SK-N-SH treated with all-trans-retinoic acid at 6 μM for 48 hours (cell line): ENCODE measurements around the gene VPS13D.
"Not testable (repeated sequence)": the region's sequence is repeated elsewhere in the genome, so short reads cannot be mapped to it uniquely, and the experiment has no call there.

ENCODE experiments used
- ATAC-seq: fragments of 200-7000 bp; cut with Tn5 transposase; 3 replicates; pipeline ENCODE4 v1.9.1; 2020; ENCODE audit warnings: mild to moderate bottlenecking, moderate library complexity
- ARNTL ChIP-seq: fragments of 450-650 bp; formaldehyde crosslinking; IDR thresholded peaks from 2 replicates; pipeline ENCODE4 v1.5.0; 2020; ENCODE audit warnings: low read depth, mild to moderate bottlenecking, moderate library complexity, borderline replicate concordance
- BACH2 ChIP-seq: fragments of 250-450 bp; sonication (Bioruptor Pico); IDR thresholded peaks from 2 replicates; pipeline ENCODE4 v1.9.0; 2021; ENCODE audit warnings: mild to moderate bottlenecking, borderline replicate concordance
- CREB5 ChIP-seq: fragments of 250-450 bp; sonication (Bioruptor Pico); IDR thresholded peaks from 2 replicates; pipeline ENCODE4 v1.5.1; 2020; ENCODE audit warnings: low read depth, mild to moderate bottlenecking, moderate library complexity
- CSRNP3 ChIP-seq: fragments of 250-450 bp; sonication (Bioruptor Pico); IDR thresholded peaks from 2 replicates; pipeline ENCODE4 v1.5.1; 2021; ENCODE audit warnings: mild to moderate bottlenecking, moderate library complexity
- ISL1 ChIP-seq: fragments of 250-450 bp; sonication (Bioruptor Pico); IDR thresholded peaks from 2 replicates; pipeline ENCODE4 v2.1.2; 2022; ENCODE audit warnings: mild to moderate bottlenecking, moderate library complexity
- OSR1 ChIP-seq: fragments of 250-450 bp; sonication (Bioruptor Pico); IDR thresholded peaks from 2 replicates; pipeline ENCODE4 v1.8.0; 2022; ENCODE audit warnings: moderate library complexity, mild to moderate bottlenecking, inconsistent platforms
- PATZ1 ChIP-seq: fragments of 250-450 bp; sonication (Bioruptor Pico); IDR thresholded peaks from 2 replicates; pipeline ENCODE4 v1.8.0; 2020; ENCODE audit warnings: mild to moderate bottlenecking, moderate library complexity, borderline replicate concordance
- POU6F1 ChIP-seq: fragments of 250-450 bp; sonication (Bioruptor Pico); IDR thresholded peaks from 2 replicates; pipeline ENCODE4 v1.8.0; 2021; ENCODE audit warnings: low read depth, mild to moderate bottlenecking, moderate library complexity, borderline replicate concordance
- PPARA ChIP-seq: fragments of 250-450 bp; sonication (Bioruptor Pico); IDR thresholded peaks from 2 replicates; pipeline ENCODE4 v1.5.0; 2020; ENCODE audit warnings: mild to moderate bottlenecking, borderline replicate concordance
- RARB ChIP-seq: fragments of 250-450 bp; sonication (Bioruptor Pico); IDR thresholded peaks from 2 replicates; pipeline ENCODE4 v1.8.0; 2021; ENCODE audit warnings: mild to moderate bottlenecking, moderate library complexity
- SNAI2 ChIP-seq: fragments of 250-450 bp; sonication (Bioruptor Pico); IDR thresholded peaks from 2 replicates; pipeline ENCODE4 v1.5.0; 2020; ENCODE audit warnings: mild to moderate bottlenecking, moderate library complexity
- TCF4 ChIP-seq: fragments of 250-450 bp; sonication (Bioruptor Pico); IDR thresholded peaks from 2 replicates; pipeline ENCODE4 v1.8.0; 2021; ENCODE audit warnings: mild to moderate bottlenecking, moderate library complexity, borderline replicate concordance
- TOX ChIP-seq: fragments of 250-450 bp; sonication (Bioruptor Pico); IDR thresholded peaks from 2 replicates; pipeline ENCODE4 v1.8.0; 2021; ENCODE audit warnings: mild to moderate bottlenecking, moderate library complexity, borderline replicate concordance
- TSHZ2 ChIP-seq: fragments of 250-450 bp; sonication (Bioruptor Pico); IDR thresholded peaks from 2 replicates; pipeline ENCODE4 v1.5.0; 2020; ENCODE audit warnings: mild to moderate bottlenecking, moderate library complexity
- ZFP3 ChIP-seq: fragments of 250-450 bp; sonication (Bioruptor Pico); IDR thresholded peaks from 2 replicates; pipeline ENCODE4 v1.5.0; 2020; ENCODE audit warnings: mild to moderate bottlenecking, moderate library complexity
- ZFP30 ChIP-seq: fragments of 450-650 bp; formaldehyde crosslinking; IDR thresholded peaks from 2 replicates; pipeline ENCODE4 v1.5.0; 2022; ENCODE audit warnings: mild to moderate bottlenecking, moderate library complexity
- ZNF565 ChIP-seq: fragments of 450-650 bp; formaldehyde crosslinking; conservative IDR thresholded peaks from 2 replicates; pipeline ENCODE4 v1.5.0; 2020; ENCODE audit warnings: low read depth, mild to moderate bottlenecking, moderate library complexity
- ZNF70 ChIP-seq: fragments of 450-650 bp; formaldehyde crosslinking; IDR thresholded peaks from 2 replicates; pipeline ENCODE4 v1.5.0; 2020; ENCODE audit warnings: mild to moderate bottlenecking, moderate library complexity
- ZNF8 ChIP-seq: fragments of 450-650 bp; formaldehyde crosslinking; IDR thresholded peaks from 2 replicates; pipeline ENCODE4 v1.5.0; 2020; ENCODE audit warnings: mild to moderate bottlenecking, moderate library complexity

Gene VPS13D

GRCh38 chr1:12387641-12388040 lies 157.8 kb downstream of the VPS13D start:
- ATAC-seq: no peak
- TF ChIP-seq ZNF8 (CRISPR knock-in tag) (no peak), OSR1 (CRISPR knock-in tag) (no peak), ZNF70 (CRISPR knock-in tag) (no peak), TOX (CRISPR knock-in tag) (no peak), ZNF565 (CRISPR knock-in tag) (no peak)

- not testable (repeated sequence) for ATAC-seq
Observed at GRCh38 chr1:12390296-12390695, 160.5 kb downstream of the VPS13D start.

- ATAC-seq: no peak
- TF ChIP-seq ISL1 (CRISPR knock-in tag) (0 out of 2 replicates have a peak, but pooled peaks have one; percentile 26), ZNF70 (CRISPR knock-in tag) (no peak)
- TF ChIP-seq, all 23 proteins: peak for 1
Observed at GRCh38 chr1:12397462-12398450, 167.9 kb downstream of the VPS13D start.

- no peak for ATAC-seq
Observed at GRCh38 chr1:12398479-12398878, 168.6 kb downstream of the VPS13D start.

More at GRCh38 chr1:12398479-12398878, 168.6 kb downstream of the VPS13D start:
- TF ChIP-seq ZNF8 (CRISPR knock-in tag) (no peak), TCF4 (CRISPR knock-in tag) (no peak), RARB (no peak), PATZ1 (CRISPR knock-in tag) (no peak), CSRNP3 (CRISPR knock-in tag) (no peak), TOX (CRISPR knock-in tag) (no peak), ZNF565 (CRISPR knock-in tag) (no peak), ZFP30 (CRISPR knock-in tag) (no peak), ZFP3 (CRISPR knock-in tag) (no peak), ARNTL (CRISPR knock-in tag) (no peak), ZNF70 (CRISPR knock-in tag) (no peak), TSHZ2 (no peak), CREB5 (no peak), POU6F1 (CRISPR knock-in tag) (no peak), SNAI2 (CRISPR knock-in tag) (no peak), PPARA (CRISPR knock-in tag) (no peak), BACH2 (CRISPR knock-in tag) (no peak), ISL1 (CRISPR knock-in tag) (no peak)
